ENCODE results near the gene BNIPL. TPM values are rescaled to one million over a fixed set of nuclear protein-coding genes. Genes with fewer than 3 reads are reported as not detected.

BNIPL gene
- total and polyA plus RNA-seq, 2 of the 13 experiments (the other 11 are each of a cell fraction or from before 2014, with no cell fraction given): 0.40 to 1.1 TPM

DNA sequence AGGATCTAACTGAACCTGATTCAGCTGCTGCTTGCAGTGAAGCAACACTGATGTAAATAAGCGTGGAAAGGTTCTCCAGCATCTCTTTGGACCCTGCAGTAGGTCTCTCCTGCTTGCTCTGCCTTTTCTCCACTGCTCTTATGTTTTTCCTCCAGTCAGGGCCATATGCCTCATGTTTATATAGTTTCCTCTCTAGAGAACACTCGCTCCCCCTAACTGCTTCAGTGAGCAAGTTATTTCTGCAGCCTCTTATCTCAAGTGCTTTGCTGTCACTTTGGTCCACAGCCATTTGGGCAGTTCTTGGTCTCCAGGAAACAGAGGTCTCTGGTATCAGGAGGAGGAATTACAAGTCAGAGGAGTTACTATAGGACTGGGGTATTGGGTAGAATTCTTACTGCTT is 22.9 kb upstream of the BNIPL start (continued):
- TF ChIP-seq STAG1 (CRISPR knock-in tag; IDR thresholded peaks at IDR 0.05) (0 out of 2 replicates have a peak, but pooled peaks have one; percentile 4), ZBTB38 (CRISPR knock-in tag; IDR thresholded peaks at IDR 0.05) (no peak), GLI4 (CRISPR knock-in tag; IDR thresholded peaks at IDR 0.05; ENCODE audit: borderline replicate concordance) (no peak), TRIM24 (CRISPR knock-in tag; IDR thresholded peaks at IDR 0.05) (no peak), RORA (CRISPR knock-in tag; IDR thresholded peaks at IDR 0.05) (0 out of 2 replicates have a peak, but pooled peaks have one; percentile 18), ASH2L (IDR thresholded peaks at IDR 0.05; ENCODE audit: insufficient read length, low read depth, low read length) (peak; percentile 9), POLR2A (IDR thresholded peaks at IDR 0.05; ENCODE audit: insufficient read depth in 1 of 2, low read depth in 2 of 2, low read length in 2 of 2) (no peak), FOXA1 (IDR thresholded peaks at IDR 0.05) (no peak), FOXA1 (CRISPR knock-in tag; IDR thresholded peaks at IDR 0.05) (peak; percentile 47), HOXA5 (CRISPR knock-in tag; IDR thresholded peaks at IDR 0.05) (no peak), NR2F2 (IDR thresholded peaks at IDR 0.05; ENCODE audit: borderline replicate concordance, low read depth) (peak; percentile 14), ZNF644 (CRISPR knock-in tag; IDR thresholded peaks at IDR 0.05; ENCODE audit: low read depth) (0 out of 2 replicates have a peak, but pooled peaks have one; percentile 10), XRCC5 (optimal IDR thresholded peaks at IDR 0.05; ENCODE audit: low read length) (peak; percentile 1)
- TF ChIP-seq, protein P1, sequence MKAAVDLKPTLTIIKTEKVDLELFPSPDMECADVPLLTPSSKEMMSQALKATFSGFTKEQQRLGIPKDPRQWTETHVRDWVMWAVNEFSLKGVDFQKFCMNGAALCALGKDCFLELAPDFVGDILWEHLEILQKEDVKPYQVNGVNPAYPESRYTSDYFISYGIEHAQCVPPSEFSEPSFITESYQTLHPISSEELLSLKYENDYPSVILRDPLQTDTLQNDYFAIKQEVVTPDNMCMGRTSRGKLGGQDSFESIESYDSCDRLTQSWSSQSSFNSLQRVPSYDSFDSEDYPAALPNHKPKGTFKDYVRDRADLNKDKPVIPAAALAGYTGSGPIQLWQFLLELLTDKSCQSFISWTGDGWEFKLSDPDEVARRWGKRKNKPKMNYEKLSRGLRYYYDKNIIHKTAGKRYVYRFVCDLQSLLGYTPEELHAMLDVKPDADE (CRISPR knock-in tag; IDR thresholded peaks at IDR 0.05): no peak
- TF ChIP-seq, protein P2, sequence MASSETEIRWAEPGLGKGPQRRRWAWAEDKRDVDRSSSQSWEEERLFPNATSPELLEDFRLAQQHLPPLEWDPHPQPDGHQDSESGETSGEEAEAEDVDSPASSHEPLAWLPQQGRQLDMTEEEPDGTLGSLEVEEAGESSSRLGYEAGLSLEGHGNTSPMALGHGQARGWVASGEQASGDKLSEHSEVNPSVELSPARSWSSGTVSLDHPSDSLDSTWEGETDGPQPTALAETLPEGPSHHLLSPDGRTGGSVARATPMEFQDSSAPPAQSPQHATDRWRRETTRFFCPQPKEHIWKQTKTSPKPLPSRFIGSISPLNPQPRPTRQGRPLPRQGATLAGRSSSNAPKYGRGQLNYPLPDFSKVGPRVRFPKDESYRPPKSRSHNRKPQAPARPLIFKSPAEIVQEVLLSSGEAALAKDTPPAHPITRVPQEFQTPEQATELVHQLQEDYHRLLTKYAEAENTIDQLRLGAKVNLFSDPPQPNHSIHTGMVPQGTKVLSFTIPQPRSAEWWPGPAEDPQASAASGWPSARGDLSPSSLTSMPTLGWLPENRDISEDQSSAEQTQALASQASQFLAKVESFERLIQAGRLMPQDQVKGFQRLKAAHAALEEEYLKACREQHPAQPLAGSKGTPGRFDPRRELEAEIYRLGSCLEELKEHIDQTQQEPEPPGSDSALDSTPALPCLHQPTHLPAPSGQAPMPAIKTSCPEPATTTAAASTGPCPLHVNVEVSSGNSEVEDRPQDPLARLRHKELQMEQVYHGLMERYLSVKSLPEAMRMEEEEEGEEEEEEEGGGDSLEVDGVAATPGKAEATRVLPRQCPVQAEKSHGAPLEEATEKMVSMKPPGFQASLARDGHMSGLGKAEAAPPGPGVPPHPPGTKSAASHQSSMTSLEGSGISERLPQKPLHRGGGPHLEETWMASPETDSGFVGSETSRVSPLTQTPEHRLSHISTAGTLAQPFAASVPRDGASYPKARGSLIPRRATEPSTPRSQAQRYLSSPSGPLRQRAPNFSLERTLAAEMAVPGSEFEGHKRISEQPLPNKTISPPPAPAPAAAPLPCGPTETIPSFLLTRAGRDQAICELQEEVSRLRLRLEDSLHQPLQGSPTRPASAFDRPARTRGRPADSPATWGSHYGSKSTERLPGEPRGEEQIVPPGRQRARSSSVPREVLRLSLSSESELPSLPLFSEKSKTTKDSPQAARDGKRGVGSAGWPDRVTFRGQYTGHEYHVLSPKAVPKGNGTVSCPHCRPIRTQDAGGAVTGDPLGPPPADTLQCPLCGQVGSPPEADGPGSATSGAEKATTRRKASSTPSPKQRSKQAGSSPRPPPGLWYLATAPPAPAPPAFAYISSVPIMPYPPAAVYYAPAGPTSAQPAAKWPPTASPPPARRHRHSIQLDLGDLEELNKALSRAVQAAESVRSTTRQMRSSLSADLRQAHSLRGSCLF (CRISPR knock-in tag; IDR thresholded peaks at IDR 0.05; ENCODE audit: borderline replicate concordance): no peak
